Activated CD8-positive, alpha-beta memory T cell treated with anti-CD3 and anti-CD28 coated beads, Interleukin-2, amount 50 U/mL, for 1 hour (primary cell): ENCODE results near the gene SREBF1.

Source experiments
- DNase-seq: peaks from one replicate; pipeline ENCODE4 v3.0.0-alpha.2; 2020; ENCODE audit errors: extremely low read depth

Gene SREBF1

DNA sequence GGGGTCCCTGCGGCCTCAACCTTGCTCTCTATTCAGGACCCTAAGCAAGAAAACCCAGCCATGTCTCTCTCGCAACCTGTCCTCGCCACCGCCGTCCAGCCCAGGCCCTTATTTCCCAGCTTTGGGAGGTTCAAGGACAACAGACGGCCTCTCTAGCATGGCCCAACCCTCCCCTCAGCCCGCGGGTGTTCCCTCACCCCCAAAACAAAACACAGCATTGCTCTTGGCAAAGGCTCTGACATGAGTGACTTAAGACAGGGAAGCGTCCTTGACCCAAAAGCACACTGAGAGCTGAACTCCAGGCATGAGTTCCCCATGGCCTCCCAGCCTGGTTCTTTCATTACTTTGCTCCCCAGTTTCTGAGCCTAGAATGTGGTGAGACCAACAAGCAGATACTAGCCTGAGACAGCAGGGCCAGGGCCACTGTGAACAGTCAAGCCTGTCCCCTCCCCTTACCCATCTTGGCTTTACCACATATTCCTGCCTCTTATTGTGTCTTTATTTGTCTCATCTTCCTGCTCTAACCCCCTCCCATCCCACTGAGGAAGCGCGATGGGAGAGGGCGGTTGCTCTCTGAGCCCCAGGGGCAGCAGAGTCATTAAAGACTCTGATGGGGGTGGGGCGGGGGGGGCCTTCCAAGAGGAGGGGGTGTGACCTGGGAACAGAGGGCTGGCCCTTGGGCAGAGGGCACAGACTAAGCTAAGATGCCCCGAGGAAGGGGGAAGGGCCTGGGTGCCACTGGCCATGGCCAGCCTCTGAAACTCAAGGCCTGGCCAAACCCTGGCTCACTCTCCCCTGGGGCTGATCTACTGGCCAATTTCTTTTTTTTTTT, 11.8 kb downstream of the SREBF1 start:
- no peak for DNase-seq

DNA sequence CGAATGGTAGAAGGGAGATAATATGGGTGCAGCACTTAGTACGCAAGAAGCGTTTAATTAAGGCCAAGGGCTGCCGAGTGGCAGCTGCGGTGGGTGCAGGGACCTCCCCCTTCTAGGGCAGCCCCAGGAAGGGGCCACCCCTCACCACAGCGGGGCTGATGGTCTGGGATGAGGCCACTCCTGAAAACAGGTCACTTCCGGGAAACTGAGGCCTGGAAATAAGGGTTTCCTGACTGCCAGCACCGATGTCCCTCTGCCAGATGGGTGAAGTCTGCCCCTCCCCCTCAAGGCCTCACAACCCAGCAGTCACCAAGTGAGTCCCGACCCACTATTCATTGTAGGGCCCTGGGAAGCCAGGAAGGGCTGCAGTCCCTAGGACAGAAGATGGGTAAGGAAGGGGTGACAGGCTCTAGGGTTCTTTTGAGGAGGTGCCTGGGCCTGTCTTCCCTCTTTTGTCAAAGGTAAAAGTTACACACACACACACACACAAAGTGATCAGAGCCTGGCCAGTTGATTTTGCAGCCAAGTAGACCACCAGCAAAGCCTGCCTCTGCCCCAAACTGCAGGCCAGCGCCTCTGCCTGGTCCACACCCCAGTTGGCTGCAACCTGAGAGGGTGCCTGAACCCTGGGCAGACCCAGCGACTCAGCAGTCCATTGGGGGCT, 12.5 kb downstream of the SREBF1 start:
- DNase-seq: no peak

DNA sequence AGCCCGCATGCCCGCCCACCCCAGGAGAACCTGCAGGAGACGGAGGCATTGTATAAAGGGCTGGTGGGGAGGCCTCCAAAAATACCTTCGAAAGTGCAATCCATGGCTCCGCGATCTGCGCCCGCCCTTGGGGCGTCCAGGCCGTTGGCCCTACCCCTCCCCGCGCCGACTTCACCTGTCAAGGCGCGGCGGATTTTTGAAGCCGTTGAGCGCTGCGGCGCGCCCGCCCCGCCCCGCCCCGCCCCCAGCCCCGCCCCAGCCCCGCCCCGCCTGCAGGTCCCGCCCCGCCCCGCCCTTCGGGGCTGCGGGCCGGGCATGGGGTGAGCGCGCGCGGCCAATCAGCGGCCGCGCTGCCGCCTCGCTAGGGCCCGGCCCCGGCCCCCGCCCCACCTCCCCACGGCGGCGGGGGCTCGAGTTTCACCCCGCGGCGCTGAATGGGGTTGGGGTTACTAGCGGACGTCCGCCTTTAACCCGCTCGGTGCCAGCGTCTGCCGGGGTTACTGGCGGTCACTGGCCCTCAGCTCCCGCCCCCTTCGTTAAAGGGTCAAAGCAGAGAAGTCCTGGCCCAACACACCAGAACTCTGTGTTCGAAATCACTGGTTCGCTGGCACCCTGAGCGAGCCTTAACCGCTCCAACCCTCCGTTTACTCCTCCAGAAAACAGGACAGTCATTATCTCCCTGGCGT, 13.2 kb downstream of the SREBF1 start:
- no peak for DNase-seq

DNA sequence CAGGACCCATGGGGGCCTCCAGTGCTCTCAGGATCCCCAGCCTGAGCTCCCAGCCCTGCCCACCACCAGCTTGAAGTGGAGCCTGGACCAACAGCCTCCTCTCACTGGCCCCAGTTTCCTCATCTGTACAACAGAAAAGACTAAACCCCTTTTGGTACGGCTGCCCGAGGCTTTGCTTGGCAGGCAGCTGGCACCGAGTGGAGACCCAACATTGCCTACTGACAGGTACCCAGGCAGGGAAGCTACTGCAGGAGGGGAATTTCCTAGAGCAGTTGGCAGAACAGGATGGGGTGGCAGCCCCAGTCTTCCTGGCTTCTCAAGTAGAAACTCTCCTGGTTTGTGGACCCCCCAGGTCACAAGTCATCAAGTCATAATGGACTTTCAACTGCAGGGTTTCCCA, 14.2 kb downstream of the SREBF1 start:
- DNase-seq: no peak

DNA sequence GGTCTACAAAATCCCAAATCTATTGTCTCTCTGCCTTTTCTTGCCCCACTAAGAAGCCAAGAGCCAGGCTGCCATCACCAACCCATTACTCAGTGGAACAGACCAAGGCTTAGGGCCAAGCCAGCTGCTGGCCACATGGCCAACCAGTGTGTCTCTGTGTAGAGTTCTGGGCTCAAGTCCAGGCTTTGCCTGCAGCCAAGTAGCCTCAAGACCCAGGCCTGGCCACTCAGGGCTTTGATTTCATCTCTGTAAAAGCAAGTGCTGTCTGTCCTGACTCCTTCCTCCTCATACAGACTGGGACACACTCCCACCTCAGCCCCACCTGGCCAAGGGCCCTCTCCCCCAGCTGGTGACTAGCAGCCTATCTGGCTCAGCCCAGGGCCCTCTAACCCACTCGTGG, 14.6 kb downstream of the SREBF1 start:
- DNase-seq: no peak

DNA sequence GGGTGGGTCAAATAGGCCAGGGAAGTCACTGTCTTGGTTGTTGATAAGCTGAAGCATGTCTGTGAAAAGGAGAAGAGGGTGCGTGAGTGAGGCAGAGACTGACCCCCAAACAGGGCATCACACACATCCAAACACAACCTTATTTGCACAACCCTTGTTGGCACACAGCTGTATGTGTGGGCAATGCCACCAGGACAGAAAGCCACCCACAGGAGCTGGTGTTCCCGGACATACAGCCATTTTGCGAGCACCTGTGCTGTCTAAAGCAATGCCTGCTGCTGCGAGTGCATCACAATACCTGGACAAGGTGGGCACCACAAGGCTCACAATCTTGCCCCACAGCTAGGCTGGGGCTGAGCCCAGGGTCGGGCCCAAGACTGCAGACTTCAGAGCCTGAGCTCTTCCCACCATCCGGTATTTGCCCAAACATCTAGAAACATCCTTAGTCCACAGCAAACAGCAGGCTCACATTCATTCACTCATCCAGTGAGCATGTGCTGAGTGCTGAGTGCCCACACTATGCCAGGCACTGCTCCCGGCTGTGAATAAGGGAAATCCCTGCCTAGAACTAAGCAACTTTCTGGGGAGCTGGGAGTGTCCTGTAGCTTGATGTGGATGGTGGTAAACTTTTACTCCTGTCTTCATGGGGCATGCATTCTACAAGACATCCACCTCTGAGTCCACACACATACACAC, 16.2 kb downstream of the SREBF1 start:
- no peak for DNase-seq

DNA sequence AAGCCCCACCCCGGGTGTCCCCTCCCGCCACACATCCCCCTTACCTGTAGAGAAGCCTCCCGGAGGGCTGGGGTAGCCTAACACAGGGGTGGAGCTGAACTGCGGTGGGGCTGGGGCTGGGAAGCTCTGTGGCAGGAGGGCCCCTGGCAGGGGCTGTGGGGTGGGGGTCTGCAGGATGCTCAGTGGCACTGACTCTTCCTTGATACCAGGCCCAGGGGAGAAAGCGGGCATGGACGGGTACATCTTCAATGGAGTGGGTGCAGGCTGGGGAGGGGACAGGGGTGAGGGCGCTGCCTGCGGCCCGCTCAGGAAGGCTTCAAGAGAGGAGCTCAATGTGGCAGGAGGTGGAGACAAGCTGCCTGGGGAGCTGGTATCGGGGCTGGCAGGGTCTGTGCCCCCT, 16.7 kb downstream of the SREBF1 start:
- no peak for DNase-seq

DNA sequence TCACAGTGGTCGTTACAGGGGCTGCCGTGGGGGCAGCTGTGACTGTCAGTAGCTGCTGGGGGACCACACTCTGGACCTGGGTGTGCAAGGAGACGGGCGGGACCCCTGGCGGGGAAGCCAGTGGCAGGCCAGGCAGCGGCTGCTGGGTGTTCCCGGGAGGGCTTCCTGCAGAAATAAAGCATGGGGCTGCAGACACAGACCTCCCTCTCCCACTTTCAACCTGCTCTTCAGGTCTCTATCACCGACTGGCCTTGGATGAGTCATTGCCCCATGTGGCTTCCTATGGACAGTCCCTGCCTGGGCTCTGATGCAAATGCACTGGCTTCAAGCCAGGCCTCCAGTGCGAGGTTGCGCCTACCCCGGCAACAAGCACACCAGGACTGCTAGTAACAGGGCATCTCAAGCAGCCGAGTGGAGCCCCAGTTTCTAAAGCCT, 17.2 kb downstream of the SREBF1 start:
- no peak for DNase-seq

DNA sequence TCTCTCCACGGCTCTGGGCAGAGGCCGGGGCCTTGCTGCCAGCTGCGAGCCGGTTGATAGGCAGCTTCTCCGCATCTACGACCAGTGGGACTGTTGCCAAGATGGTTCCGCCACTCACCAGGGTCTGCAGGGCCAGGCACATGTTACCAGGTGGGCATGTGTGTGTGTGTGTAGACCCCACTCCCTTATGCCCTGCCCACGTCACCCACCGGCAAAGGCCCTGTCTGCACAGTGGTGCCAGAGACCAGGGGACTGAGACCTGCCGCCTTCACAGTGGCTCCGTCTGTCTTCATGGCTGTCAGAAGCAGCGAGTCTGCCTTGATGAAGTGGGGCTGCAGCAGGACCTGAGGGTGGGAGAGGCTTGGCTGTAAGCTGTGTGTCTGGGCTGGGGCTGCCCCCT, 17.7 kb downstream of the SREBF1 start:
- DNase-seq: no peak

DNA sequence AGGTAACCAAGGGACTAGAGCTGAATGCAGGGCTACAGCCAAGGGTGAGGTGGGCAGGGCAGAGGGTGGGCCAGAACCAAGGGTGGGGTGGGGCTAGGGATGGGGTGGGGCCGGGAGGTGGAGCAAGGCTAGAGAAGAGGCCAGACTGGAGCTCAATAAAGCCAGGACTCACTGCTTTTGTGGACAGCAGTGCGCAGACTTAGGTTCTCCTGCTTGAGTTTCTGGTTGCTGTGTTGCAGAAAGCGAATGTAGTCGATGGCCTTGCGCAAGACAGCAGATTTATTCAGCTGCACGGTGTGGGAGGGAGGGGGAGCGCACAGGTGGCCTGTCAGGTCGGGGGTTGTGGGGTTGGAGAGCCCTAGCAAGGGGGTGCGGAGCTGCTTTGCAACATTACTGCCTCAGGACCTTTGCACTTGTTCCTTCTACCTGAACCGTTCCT, 18.7 kb downstream of the SREBF1 start:
- DNase-seq: no peak

DNA sequence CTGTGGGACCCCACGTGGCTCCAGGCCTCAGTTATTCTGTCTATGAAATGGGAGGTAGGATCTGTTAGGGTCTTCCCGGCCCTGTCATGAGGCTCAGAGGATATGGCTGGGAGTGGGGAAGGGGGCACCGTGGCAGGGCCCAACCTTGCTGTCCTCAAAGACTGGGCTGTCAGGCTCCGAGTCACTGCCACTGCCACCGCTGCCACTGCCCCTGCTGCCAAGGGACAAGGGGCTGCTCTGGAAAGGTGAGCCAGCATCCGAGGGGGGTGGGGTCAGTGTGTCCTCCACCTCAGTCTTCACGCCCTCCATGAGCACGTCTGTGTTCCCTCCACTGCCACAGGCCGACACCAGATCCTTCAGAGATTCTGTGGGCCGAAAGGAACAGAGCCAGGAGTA, 19.2 kb downstream of the SREBF1 start:
- DNase-seq: no peak

DNA sequence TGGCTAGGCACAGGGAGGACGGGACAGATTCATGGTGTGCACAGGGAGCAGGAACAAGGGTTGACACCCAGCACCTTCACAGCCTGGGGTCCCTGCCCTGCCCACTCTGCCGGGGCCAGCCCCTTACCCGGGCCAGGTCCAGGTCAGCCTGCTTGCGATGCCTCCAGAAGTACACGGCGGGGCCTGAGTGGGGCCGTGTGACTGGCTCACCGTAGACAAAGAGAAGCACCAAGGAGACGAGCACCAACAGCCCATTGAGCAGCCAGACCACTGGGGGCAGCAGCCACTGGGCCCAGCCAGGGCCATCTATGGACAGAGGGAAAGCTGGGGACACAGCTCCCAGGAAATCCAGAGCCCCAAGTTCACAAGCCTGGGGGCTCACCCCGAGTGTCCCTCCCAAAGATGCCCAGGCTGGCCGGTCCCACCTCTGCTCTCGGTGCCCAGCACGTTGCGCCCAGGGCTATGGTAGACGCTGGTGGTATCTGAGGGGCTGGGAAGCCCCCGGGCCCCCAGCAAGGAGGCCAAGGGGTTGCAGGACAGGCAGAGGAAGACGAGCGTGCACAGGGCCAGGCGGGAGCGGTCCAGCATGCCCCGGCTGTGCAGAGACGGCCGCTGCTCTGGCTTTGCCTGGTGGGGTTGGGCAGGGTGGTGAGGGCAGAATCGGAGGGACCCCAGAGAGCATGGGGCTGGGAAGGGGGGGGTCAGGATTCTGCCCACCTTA, 19.8 kb downstream of the SREBF1 start:
- no peak for DNase-seq

DNA sequence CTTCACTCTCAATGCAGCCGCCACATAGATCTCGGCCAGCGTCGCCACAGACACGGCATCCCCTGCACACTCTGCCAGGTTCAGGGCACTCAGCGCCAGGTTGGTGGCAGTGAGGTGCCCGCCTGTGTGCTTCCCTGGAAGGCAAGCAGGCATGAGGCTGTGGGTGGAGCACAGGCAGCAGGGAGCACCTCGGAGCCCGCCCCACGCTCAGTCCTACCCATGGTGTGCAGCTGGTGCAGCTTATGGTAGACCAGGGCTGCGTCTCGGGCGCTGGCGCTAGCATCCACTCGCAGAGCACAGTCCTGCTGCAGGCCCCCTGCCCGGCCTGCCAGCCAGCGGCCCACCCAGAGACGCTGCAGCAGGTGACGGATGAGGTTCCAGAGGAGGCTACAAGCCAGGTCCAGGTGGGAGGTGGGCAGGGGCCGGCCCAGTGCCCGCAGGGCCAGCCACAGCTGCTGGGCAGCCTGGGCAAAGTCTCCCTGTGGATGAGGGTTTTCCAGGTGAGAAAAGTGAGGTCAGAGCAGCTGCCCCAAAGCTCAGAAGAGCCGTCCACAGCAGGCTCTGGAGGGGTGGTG, 20.5 kb downstream of the SREBF1 start:
- no peak for DNase-seq

DNA sequence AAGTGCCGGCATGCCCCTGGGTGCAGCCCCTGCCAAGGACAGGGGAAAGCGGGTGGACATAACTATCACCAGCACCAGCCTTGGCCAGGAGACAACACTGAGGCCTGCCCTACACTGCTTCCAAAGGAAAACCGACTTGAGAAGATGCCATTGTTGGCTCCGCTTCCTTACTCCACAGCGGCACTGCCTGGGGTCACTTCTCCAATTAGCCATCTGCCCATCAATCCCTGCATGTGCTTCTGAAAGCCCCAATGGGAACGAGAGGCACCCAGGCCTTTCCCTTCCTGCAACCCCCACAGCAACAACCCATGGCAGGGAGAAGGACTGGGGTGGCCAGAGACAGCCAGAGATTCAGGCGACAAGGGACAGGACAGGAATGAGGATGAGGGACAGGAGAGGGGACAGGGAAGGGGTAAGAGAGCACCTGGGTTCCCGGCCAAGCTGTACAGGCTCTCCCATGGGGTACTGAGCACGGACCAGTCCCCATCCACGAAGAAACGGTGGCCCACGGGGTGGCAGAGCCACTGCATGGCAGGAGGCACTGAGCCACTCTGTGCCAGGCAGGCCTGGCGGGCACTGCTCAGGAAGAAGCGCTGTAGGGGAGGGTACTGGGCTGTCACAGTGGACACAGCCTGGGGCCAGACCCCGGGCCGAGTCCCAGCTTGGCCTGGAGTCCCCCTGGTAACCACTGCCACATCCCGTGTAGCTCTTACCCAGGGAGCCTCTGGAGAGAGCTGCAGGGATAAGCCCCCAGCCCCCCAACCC, 21.2 kb downstream of the SREBF1 start:
- no peak for DNase-seq

DNA sequence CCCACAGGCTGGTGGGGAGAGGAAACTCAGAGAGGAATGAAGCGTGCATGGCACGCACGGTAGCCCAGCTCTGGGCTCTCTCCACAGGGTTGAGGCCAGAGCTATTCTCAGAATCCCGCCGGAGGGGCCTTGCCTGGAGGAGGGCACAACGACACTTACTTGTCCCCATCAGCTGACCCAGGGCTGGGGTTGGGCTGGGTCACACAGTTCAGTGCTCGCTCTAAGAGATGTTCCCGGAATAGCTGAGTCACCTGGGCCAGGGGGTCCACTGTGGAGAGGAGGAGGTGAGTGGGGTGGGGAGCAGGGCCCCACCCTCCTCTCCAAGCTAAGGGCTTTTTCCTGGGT, 21.8 kb downstream of the SREBF1 start:
- no peak for DNase-seq

DNA sequence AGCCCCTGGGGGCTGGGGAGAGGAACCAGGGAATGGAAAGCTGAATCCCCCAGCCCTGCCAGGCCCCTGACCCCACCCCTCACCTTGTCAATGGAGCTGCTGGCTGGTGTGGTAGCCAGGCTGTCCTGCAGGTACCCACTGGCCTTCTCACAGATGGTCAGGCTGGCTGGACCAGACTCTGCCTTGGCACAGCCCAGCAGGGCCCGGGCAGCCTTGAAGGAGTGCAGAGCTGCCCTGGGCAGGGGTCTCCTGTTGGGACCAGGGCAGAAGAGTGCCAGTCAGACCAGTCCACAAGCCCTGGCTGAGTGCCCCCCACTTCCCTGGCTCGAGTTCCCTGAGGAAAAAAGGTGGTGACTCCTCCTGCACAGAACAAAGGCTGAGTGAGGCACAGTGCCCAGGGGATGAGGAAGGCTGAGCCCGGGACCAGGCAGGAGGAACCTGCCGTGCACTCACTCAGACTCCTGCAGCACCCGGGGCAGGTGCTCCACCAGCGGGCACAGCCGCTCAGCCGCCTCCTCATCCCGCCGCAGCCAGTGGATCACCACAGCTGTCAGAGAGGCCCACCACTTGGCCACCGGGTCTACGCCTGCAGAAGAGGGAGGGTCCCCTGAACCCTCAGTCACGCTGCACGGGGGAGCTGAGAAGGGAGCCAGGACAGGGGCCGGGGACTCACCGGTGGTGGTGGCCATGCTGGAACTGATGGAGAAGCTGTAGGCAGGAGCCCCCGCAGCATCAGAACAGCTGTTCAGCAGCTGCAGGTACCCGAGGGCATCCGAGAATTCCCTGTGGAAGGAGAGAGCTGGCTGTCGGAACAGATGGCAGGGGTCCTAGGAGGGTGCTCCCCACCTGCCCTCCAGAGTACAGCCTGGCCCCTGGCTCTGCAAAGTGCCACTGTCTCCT, 22.4 kb downstream of the SREBF1 start:
- no peak for DNase-seq

DNA sequence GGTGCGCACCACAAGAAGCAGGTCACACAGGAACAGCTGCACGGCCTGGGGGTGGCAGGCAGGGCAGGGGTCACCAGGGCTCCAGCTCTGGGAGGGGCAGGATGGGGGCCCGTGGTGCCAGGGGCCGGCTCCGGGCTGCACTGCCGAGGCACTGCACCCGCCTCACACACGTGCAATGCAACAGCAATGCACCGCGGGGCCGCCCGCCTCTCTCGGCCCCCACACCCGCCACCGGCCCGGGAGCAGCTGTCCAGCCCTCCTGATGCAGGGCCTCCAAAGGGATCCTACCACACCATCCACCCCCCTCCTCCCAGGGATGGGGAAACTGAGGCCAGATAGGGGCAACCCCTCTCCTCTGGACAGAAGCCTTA, 23.1 kb downstream of the SREBF1 start:
- DNase-seq: no peak

DNA sequence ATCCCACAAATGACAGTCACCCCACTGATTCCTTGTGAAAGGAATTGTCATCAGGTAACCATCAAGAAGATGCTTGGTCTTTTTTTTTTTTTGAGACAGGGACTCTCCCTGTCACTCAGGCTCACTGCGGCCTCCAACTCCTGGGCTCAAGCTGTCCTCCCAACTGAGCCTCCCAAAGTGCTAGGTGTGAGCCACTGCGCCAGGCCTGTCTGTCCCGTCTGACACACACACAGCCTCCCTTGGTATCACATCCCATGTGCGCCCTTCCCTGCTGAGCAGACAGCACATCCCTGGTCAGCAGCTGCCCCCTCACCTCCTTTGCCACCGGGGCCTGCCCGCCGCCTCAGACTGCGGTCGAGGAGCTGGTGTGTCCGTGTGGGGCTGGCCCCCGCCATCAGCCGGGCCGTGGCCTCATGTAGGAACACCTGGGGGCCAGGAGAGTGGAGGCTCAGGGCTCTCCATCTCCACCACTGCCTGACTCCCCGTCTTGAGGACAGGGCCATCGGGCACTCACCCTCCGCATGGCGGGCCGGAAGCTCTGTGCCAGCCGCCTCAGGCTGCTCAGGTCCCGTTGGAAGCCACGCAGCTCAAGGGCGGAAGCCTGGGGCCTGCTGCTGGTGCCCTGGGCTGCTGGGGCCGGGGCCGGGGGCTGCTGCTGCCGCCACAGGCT, 23.6 kb downstream of the SREBF1 start:
- DNase-seq: no peak
